ENCODE data around the gene FTH1. TPM values are rescaled to one million over a fixed set of nuclear protein-coding genes. Genes with fewer than 3 reads are reported as not detected.

Gene FTH1
- polyA plus RNA-seq, 1 of the 3 experiments (the other 2 are of a cell fraction) = 1,229 TPM

DNA sequence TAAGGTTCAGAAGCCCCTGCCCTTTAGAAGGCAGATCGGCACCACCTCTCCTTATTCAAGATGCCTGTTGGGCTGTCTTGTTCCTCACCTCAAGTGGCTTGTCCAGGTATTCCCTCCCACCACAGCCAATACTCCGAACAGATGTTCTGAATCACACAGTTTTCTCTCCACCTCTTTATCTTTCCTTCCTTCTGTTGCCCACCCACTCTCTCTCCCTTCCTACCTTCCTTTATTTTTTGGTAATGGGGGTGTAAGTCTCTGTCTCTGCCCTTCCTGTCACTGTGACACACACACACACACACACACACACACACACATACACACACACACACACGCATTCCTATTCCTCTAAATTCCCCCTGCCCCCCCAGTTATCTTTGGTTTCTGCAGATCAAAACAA lies 8.8 kb downstream of the FTH1 start (continued):
- TF ChIP-seq, protein P1, sequence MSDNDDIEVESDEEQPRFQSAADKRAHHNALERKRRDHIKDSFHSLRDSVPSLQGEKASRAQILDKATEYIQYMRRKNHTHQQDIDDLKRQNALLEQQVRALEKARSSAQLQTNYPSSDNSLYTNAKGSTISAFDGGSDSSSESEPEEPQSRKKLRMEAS (IDR thresholded peaks at IDR 0.05; ENCODE audit: low read depth) = no peak
- TF ChIP-seq GABPA (IDR thresholded peaks at IDR 0.05; ENCODE audit: low read depth) (no peak), TAF1 (IDR thresholded peaks at IDR 0.05; ENCODE audit: borderline replicate concordance, low read depth, low read length) (no peak), SMC3 (IDR thresholded peaks at IDR 0.05; ENCODE audit: low read depth, low read length) (no peak)

DNA sequence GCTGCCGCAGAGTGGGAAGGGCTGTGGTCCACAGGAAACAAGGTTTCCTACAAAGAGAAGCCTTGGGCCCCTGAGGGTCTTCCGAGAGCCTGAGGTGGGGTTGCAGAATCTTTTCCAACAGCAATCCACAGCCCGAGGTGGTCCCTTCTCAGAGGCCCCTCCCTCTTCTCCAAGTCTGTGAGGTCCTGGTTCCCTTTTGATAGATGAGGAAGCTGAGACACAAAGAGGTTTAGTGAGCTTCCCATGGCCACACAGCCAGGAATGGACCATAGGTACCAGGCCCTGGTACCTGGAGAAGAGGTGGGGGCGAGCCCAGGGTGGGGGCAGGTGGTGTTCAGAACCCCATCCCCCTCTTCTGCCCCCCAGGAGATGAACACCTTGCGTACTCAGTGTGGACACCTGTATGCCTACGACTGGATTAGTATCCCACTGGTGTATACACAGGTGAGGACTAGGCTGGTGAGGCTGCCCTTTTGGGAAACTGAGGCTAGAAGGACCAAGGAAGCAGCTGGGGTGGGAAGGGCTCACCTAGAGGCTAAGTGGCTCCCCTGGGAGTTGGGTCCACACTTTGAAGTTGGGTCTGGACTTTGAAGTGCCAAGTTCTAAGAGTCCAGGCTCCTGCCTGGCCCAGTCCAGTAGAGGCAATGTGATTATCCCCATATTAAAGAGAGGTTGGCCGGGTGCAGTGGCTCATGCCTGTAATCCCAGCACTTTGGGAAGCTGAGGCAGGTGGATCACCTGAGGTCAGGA lies 10.2 kb downstream of the FTH1 start:
- 89% methylated on average over 7 of the region's 7 CpGs for WGBS (ENCODE audit: low lambda C conversion rate)
- Histone ChIP-seq H2AFZ (ENCODE audit: low read depth) (no peak overlapping the region), H3K79me2 (ENCODE audit: insufficient read depth) (no peaks in the 10 kb centered on the region), H3K27ac (ENCODE audit: low read depth in 2 of 2, low read length in 1 of 2) (no peak overlapping the region), H3K9me2 (no peaks in the 10 kb centered on the region), H3K9ac (no peak overlapping the region), H3F3A (replicated peaks; ENCODE audit: insufficient read depth) (no peaks in the 10 kb centered on the region), H3K4me1 (ENCODE audit: control insufficient read depth in 1 of 2, insufficient read depth in 2 of 2, low read depth in 1 of 2, low read length in 1 of 2) (no peaks in the 10 kb centered on the region), H3K36me3 (replicated peaks in 1 of 2; ENCODE audit: control insufficient read depth in 1 of 2, insufficient read depth in 2 of 2, low read length in 1 of 2) (no peaks in the 10 kb centered on the region), H3K27me3 (ENCODE audit: insufficient read depth) (no peaks in the 10 kb centered on the region), H4K20me1 (ENCODE audit: insufficient read depth) (no peaks in the 10 kb centered on the region; the same call in 1 of the 2 replicates), H3K4me2 (no peak overlapping the region), H3K9me3 (no peaks in the 10 kb centered on the region), H3K4me3 (ENCODE audit: low read depth in 2 of 2, low read length in 1 of 2) (no peak overlapping the region)
- no peak for DNase-seq
- POLR2A ChIA-PET = interaction anchor here (1.2 to 4.1 kb wide), 2 partner anchors 8 to 10 kb away, joined by 3 to 17 read pairs; partner anchors contain the start of genes BEST1 and FTH1
- TF ChIP-seq, protein P2, sequence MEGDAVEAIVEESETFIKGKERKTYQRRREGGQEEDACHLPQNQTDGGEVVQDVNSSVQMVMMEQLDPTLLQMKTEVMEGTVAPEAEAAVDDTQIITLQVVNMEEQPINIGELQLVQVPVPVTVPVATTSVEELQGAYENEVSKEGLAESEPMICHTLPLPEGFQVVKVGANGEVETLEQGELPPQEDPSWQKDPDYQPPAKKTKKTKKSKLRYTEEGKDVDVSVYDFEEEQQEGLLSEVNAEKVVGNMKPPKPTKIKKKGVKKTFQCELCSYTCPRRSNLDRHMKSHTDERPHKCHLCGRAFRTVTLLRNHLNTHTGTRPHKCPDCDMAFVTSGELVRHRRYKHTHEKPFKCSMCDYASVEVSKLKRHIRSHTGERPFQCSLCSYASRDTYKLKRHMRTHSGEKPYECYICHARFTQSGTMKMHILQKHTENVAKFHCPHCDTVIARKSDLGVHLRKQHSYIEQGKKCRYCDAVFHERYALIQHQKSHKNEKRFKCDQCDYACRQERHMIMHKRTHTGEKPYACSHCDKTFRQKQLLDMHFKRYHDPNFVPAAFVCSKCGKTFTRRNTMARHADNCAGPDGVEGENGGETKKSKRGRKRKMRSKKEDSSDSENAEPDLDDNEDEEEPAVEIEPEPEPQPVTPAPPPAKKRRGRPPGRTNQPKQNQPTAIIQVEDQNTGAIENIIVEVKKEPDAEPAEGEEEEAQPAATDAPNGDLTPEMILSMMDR (IDR thresholded peaks at IDR 0.05) = no peak
- TF ChIP-seq TAF1 (IDR thresholded peaks at IDR 0.05; ENCODE audit: borderline replicate concordance, low read depth, low read length) (no peak), GATA2 (CRISPR knock-in tag; IDR thresholded peaks at IDR 0.05) (no peak), SMC3 (IDR thresholded peaks at IDR 0.05; ENCODE audit: low read depth, low read length) (no peak), FOXJ3 (CRISPR knock-in tag; IDR thresholded peaks at IDR 0.05) (no peak)
- TF ChIP-seq, protein P3, sequence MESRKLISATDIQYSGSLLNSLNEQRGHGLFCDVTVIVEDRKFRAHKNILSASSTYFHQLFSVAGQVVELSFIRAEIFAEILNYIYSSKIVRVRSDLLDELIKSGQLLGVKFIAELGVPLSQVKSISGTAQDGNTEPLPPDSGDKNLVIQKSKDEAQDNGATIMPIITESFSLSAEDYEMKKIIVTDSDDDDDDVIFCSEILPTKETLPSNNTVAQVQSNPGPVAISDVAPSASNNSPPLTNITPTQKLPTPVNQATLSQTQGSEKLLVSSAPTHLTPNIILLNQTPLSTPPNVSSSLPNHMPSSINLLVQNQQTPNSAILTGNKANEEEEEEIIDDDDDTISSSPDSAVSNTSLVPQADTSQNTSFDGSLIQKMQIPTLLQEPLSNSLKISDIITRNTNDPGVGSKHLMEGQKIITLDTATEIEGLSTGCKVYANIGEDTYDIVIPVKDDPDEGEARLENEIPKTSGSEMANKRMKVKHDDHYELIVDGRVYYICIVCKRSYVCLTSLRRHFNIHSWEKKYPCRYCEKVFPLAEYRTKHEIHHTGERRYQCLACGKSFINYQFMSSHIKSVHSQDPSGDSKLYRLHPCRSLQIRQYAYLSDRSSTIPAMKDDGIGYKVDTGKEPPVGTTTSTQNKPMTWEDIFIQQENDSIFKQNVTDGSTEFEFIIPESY (IDR thresholded peaks at IDR 0.05; ENCODE audit: borderline replicate concordance, low read depth) = no peak
- CTCF ChIA-PET = interaction anchor here (1.5 to 7.4 kb wide), 3 partner anchors 9 to 125 kb away, joined by 6 to 47 read pairs (median 6); no protein-coding TSS in a partner anchor
